ENCODE results near the gene LACTB.

Gene LACTB

GRCh38 chr15:63086271-63086670 is 35.4 kb upstream of the LACTB start:
- Histone ChIP-seq H2BK5ac (ENCODE audit: low read length) (no peak overlapping the region), H3K79me2 (ENCODE audit: control insufficient read depth, insufficient read depth, low read length) (no peaks in the 10 kb centered on the region), H4K5ac (ENCODE audit: low read length) (no peak overlapping the region), H3K9ac (ENCODE audit: low read length) (no peak overlapping the region), H2BK15ac (replicated peaks; ENCODE audit: low read depth) (no peak overlapping the region), H3K23ac (ENCODE audit: low read length) (no peak overlapping the region), H3K56ac (ENCODE audit: low read length) (no peak overlapping the region), H3K27ac (ENCODE audit: low read depth, low read length) (no peak overlapping the region), H3K4me3 (ENCODE audit: low read length) (no peak overlapping the region), H3K4me1 (ENCODE audit: control insufficient read depth, low read depth, low read length) (peaks cover 2% of the 10 kb centered on the region), H2BK120ac (ENCODE audit: low read depth, low read length) (no peak overlapping the region), H3K79me1 (ENCODE audit: low read length) (no peaks in the 10 kb centered on the region), H3K18ac (ENCODE audit: low read length) (no peak overlapping the region), H3K27me3 (ENCODE audit: insufficient read depth, low read length, poor library complexity) (no peaks in the 10 kb centered on the region), H3K4ac (ENCODE audit: low read depth, low read length) (no peak overlapping the region), H2AK5ac (ENCODE audit: low read length) (no peak overlapping the region), H4K8ac (ENCODE audit: low read depth, low read length) (no peak overlapping the region), H3K36me3 (ENCODE audit: control insufficient read depth, insufficient read depth, low read length) (no peaks in the 10 kb centered on the region), H3K4me2 (ENCODE audit: low read length) (no peak overlapping the region)
- WGBS (ENCODE audit: extremely low coverage, insufficient coverage, low lambda C conversion rate), result no CpG with 5 or more reads among the region's 4 CpGs
- no peak for DNase-seq

GRCh38 chr15:63086947-63087346 is 34.7 kb upstream of the LACTB start:
- Histone ChIP-seq H3K27me3 (ENCODE audit: insufficient read depth, low read length, poor library complexity) (no peaks in the 10 kb centered on the region), H3K79me2 (ENCODE audit: control insufficient read depth, insufficient read depth, low read length) (no peaks in the 10 kb centered on the region), H2BK120ac (ENCODE audit: low read depth, low read length) (no peak overlapping the region), H3K23ac (ENCODE audit: low read length) (no peak overlapping the region), H4K5ac (ENCODE audit: low read length) (no peak overlapping the region), H2BK5ac (ENCODE audit: low read length) (no peak overlapping the region), H3K18ac (ENCODE audit: low read length) (no peak overlapping the region), H3K9ac (ENCODE audit: low read length) (no peak overlapping the region), H2AK5ac (ENCODE audit: low read length) (no peak overlapping the region), H3K4me1 (ENCODE audit: control insufficient read depth, low read depth, low read length) (peaks cover 2% of the 10 kb centered on the region), H3K4me2 (ENCODE audit: low read length) (no peak overlapping the region), H3K36me3 (ENCODE audit: control insufficient read depth, insufficient read depth, low read length) (no peaks in the 10 kb centered on the region), H3K27ac (ENCODE audit: low read depth, low read length) (no peak overlapping the region), H3K4me3 (ENCODE audit: low read length) (no peak overlapping the region), H2BK15ac (replicated peaks; ENCODE audit: low read depth) (no peak overlapping the region), H3K4ac (ENCODE audit: low read depth, low read length) (no peak overlapping the region), H3K79me1 (ENCODE audit: low read length) (no peaks in the 10 kb centered on the region), H4K8ac (ENCODE audit: low read depth, low read length) (no peak overlapping the region), H3K56ac (ENCODE audit: low read length) (no peak overlapping the region)
- WGBS (ENCODE audit: extremely low coverage, insufficient coverage, low lambda C conversion rate), result no CpG with 5 or more reads among the region's 5 CpGs
- DNase-seq, result no peak

GRCh38 chr15:63088533-63089245 is 33.0 kb upstream of the LACTB start:
- Histone ChIP-seq H2BK5ac (ENCODE audit: low read length) (no peak overlapping the region), H3K18ac (ENCODE audit: low read length) (no peak overlapping the region), H3K27me3 (ENCODE audit: insufficient read depth, low read length, poor library complexity) (no peaks in the 10 kb centered on the region), H3K56ac (ENCODE audit: low read length) (no peak overlapping the region), H3K4me2 (ENCODE audit: low read length) (no peak overlapping the region), H3K4me1 (ENCODE audit: control insufficient read depth, low read depth, low read length) (peaks cover 2% of the 10 kb centered on the region), H4K8ac (ENCODE audit: low read depth, low read length) (no peak overlapping the region), H3K23ac (ENCODE audit: low read length) (no peak overlapping the region), H3K36me3 (ENCODE audit: control insufficient read depth, insufficient read depth, low read length) (no peaks in the 10 kb centered on the region), H3K4ac (ENCODE audit: low read depth, low read length) (no peak overlapping the region), H2BK120ac (ENCODE audit: low read depth, low read length) (no peak overlapping the region), H4K5ac (ENCODE audit: low read length) (no peak overlapping the region), H3K79me2 (ENCODE audit: control insufficient read depth, insufficient read depth, low read length) (no peaks in the 10 kb centered on the region), H3K4me3 (ENCODE audit: low read length) (no peak overlapping the region), H3K27ac (ENCODE audit: low read depth, low read length) (peak overlapping the region; percentile 23), H3K79me1 (ENCODE audit: low read length) (no peaks in the 10 kb centered on the region), H2BK15ac (replicated peaks; ENCODE audit: low read depth) (no peak overlapping the region), H2AK5ac (ENCODE audit: low read length) (no peak overlapping the region), H3K9ac (ENCODE audit: low read length) (no peak overlapping the region)
- no CpG with 5 or more reads among the region's 6 CpGs for WGBS (ENCODE audit: extremely low coverage, insufficient coverage, low lambda C conversion rate)
- DNase-seq, result no peak

- H3K36me3 ChIP-seq (ENCODE audit: control insufficient read depth, insufficient read depth, low read length), result no peaks in the 10 kb centered on the region
- no peak overlapping the region for H2BK5ac ChIP-seq (ENCODE audit: low read length)
- no peak overlapping the region for H3K18ac ChIP-seq (ENCODE audit: low read length)
- H3K79me1 ChIP-seq (ENCODE audit: low read length), result no peaks in the 10 kb centered on the region
- H3K23ac ChIP-seq (ENCODE audit: low read length), result no peak overlapping the region
- peak; percentile 87 for DNase-seq
- H2AK5ac ChIP-seq (ENCODE audit: low read length), result no peak overlapping the region
- no peak overlapping the region for H3K9ac ChIP-seq (ENCODE audit: low read length)
- peak overlapping the region; percentile 23 for H3K27ac ChIP-seq (ENCODE audit: low read depth, low read length)
- H3K4me3 ChIP-seq (ENCODE audit: low read length), result no peak overlapping the region
- no peak overlapping the region for H3K56ac ChIP-seq (ENCODE audit: low read length)
- no peak overlapping the region for H4K8ac ChIP-seq (ENCODE audit: low read depth, low read length)
- H4K5ac ChIP-seq (ENCODE audit: low read length), result no peak overlapping the region
- H2BK120ac ChIP-seq (ENCODE audit: low read depth, low read length), result no peak overlapping the region
- H3K79me2 ChIP-seq (ENCODE audit: control insufficient read depth, insufficient read depth, low read length), result no peaks in the 10 kb centered on the region
- no peak overlapping the region for H3K4ac ChIP-seq (ENCODE audit: low read depth, low read length)
- no peaks in the 10 kb centered on the region for H3K27me3 ChIP-seq (ENCODE audit: insufficient read depth, low read length, poor library complexity)
- no CpG with 5 or more reads among the region's 6 CpGs for WGBS (ENCODE audit: extremely low coverage, insufficient coverage, low lambda C conversion rate)
- no peak overlapping the region for H2BK15ac ChIP-seq (replicated peaks; ENCODE audit: low read depth)
- peaks cover 2% of the 10 kb centered on the region for H3K4me1 ChIP-seq (ENCODE audit: control insufficient read depth, low read depth, low read length)
- H3K4me2 ChIP-seq (ENCODE audit: low read length), result no peak overlapping the region
These were observed 32.2 kb upstream of the LACTB start for GRCh38 chr15:63089260-63090043.

- Histone ChIP-seq H3K27ac (ENCODE audit: low read depth, low read length) (no peak overlapping the region), H3K56ac (ENCODE audit: low read length) (no peak overlapping the region), H3K4me2 (ENCODE audit: low read length) (no peak overlapping the region), H3K9ac (ENCODE audit: low read length) (no peak overlapping the region), H4K5ac (ENCODE audit: low read length) (no peak overlapping the region), H3K4me1 (ENCODE audit: control insufficient read depth, low read depth, low read length) (peaks cover 2% of the 10 kb centered on the region), H3K79me2 (ENCODE audit: control insufficient read depth, insufficient read depth, low read length) (no peaks in the 10 kb centered on the region), H3K23ac (ENCODE audit: low read length) (no peak overlapping the region), H2BK15ac (replicated peaks; ENCODE audit: low read depth) (no peak overlapping the region), H3K4ac (ENCODE audit: low read depth, low read length) (no peak overlapping the region), H2BK120ac (ENCODE audit: low read depth, low read length) (no peak overlapping the region), H3K36me3 (ENCODE audit: control insufficient read depth, insufficient read depth, low read length) (no peaks in the 10 kb centered on the region), H3K27me3 (ENCODE audit: insufficient read depth, low read length, poor library complexity) (no peaks in the 10 kb centered on the region), H3K79me1 (ENCODE audit: low read length) (no peaks in the 10 kb centered on the region), H3K18ac (ENCODE audit: low read length) (no peak overlapping the region), H3K4me3 (ENCODE audit: low read length) (no peak overlapping the region), H2AK5ac (ENCODE audit: low read length) (no peak overlapping the region), H2BK5ac (ENCODE audit: low read length) (no peak overlapping the region), H4K8ac (ENCODE audit: low read depth, low read length) (no peak overlapping the region)
- no CpG with 5 or more reads among the region's 9 CpGs for WGBS (ENCODE audit: extremely low coverage, insufficient coverage, low lambda C conversion rate)
- no peak for DNase-seq
These were observed 31.2 kb upstream of the LACTB start for GRCh38 chr15:63090472-63090871.

Measured in mesendoderm (in vitro differentiated cells).